GM18508 (cell line): ENCODE results near the gene FBXO36.

Experiments used
- ATAC-seq: cut with Tn5 transposase; IDR thresholded peaks from one replicate; pipeline ENCODE4 v1.9.1; 2021; ENCODE audit warnings: moderate number of reproducible peaks; ENCODE audit not compliant: insufficient read depth, unreplicated experiment

FBXO36 gene

GRCh38 chr2:230042195-230042594 is 119.9 kb downstream of the FBXO36 start:
- ATAC-seq = no peak

GRCh38 chr2:230043025-230043424 is 120.7 kb downstream of the FBXO36 start:
- no peak for ATAC-seq

- no peak for ATAC-seq
Observed at GRCh38 chr2:230043461-230043860, 121.2 kb downstream of the FBXO36 start.

GRCh38 chr2:230046491-230046890 is 124.2 kb downstream of the FBXO36 start:
- no peak for ATAC-seq

- ATAC-seq = no peak
Observed at GRCh38 chr2:230048010-230048671, 125.8 kb downstream of the FBXO36 start.

- no peak for ATAC-seq
Observed at GRCh38 chr2:230050136-230050535, 127.8 kb downstream of the FBXO36 start.

GRCh38 chr2:230052299-230052698 is 130.0 kb downstream of the FBXO36 start:
- no peak for ATAC-seq

- no peak for ATAC-seq
Observed at GRCh38 chr2:230053753-230054478, 131.6 kb downstream of the FBXO36 start.

- no peak for ATAC-seq
Observed at GRCh38 chr2:230060672-230061293, 138.5 kb downstream of the FBXO36 start.
